Measurements from ENCODE around the gene TRAPPC11.

DNA sequence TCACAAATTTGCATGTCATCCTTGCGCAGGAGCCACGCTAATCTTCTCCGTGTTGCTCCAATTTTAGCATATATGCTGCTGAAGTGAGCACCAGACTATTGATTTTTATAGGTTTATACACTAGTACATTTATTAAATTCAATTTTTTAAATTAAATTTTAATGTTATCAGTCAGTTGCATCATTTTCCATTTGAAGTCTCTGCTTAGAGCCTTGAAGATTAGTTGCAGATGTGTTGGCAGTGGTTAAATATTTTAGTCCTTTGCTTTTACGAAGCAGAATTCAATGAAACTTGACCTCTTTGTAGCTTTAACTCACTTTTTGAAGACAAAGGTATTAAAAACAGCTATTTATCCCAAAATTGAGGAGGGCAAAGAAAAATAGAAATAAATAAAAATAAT lies 16.5 kb downstream of the TRAPPC11 start:
- TF ChIP-seq POLR2A (IDR thresholded peaks at IDR 0.05; ENCODE audit: low read depth, low read length) (no peak), CEBPB (IDR thresholded peaks at IDR 0.05; ENCODE audit: low read depth, low read length) (no peak)
- TF ChIP-seq, protein P1, sequence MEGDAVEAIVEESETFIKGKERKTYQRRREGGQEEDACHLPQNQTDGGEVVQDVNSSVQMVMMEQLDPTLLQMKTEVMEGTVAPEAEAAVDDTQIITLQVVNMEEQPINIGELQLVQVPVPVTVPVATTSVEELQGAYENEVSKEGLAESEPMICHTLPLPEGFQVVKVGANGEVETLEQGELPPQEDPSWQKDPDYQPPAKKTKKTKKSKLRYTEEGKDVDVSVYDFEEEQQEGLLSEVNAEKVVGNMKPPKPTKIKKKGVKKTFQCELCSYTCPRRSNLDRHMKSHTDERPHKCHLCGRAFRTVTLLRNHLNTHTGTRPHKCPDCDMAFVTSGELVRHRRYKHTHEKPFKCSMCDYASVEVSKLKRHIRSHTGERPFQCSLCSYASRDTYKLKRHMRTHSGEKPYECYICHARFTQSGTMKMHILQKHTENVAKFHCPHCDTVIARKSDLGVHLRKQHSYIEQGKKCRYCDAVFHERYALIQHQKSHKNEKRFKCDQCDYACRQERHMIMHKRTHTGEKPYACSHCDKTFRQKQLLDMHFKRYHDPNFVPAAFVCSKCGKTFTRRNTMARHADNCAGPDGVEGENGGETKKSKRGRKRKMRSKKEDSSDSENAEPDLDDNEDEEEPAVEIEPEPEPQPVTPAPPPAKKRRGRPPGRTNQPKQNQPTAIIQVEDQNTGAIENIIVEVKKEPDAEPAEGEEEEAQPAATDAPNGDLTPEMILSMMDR (conservative IDR thresholded peaks at IDR 0.05; ENCODE audit: low read depth, low read length), result no peak
